ENCODE results near the gene ARHGEF17.

ARHGEF17 gene

DNA sequence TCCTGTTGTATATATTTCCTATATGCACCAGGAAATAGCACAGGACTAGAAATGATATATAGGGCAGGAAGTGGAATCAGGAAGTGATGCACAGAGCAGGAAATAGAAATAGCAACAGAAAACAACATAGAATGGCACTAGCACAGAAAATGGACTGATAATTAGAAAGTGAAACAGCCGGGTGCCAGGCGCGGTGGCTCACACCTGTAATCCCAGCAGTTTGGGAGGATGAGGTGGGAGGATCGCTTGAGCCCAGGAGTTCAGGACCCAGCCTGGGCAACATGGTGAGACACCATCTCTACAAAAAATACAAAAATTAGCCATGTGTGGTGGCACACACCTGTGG, 58.2 kb downstream of the ARHGEF17 start:
- ATAC-seq, result no peak
- no peak for TF ChIP-seq RARB (CRISPR knock-in tag; IDR thresholded peaks at IDR 0.05)
- TF ChIP-seq, protein P1, sequence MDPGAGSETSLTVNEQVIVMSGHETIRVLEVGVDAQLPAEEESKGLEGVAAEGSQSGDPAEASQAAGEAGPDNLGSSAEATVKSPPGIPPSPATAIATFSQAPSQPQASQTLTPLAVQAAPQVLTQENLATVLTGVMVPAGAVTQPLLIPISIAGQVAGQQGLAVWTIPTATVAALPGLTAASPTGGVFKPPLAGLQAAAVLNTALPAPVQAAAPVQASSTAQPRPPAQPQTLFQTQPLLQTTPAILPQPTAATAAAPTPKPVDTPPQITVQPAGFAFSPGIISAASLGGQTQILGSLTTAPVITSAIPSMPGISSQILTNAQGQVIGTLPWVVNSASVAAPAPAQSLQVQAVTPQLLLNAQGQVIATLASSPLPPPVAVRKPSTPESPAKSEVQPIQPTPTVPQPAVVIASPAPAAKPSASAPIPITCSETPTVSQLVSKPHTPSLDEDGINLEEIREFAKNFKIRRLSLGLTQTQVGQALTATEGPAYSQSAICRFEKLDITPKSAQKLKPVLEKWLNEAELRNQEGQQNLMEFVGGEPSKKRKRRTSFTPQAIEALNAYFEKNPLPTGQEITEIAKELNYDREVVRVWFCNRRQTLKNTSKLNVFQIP (CRISPR knock-in tag; IDR thresholded peaks at IDR 0.05; ENCODE audit: borderline replicate concordance, low read depth), result no peak
- TF ChIP-seq OSR1 (CRISPR knock-in tag; IDR thresholded peaks at IDR 0.05), result no peak
- no peak for TF ChIP-seq ZFP30 (CRISPR knock-in tag; IDR thresholded peaks at IDR 0.05)
- TF ChIP-seq GLIS3 (CRISPR knock-in tag; IDR thresholded peaks at IDR 0.05), result no peak
- TF ChIP-seq ISL1 (CRISPR knock-in tag; IDR thresholded peaks at IDR 0.05), result no peak
- no peak for TF ChIP-seq ZFP3 (CRISPR knock-in tag; IDR thresholded peaks at IDR 0.05)
- TF ChIP-seq, protein P2, sequence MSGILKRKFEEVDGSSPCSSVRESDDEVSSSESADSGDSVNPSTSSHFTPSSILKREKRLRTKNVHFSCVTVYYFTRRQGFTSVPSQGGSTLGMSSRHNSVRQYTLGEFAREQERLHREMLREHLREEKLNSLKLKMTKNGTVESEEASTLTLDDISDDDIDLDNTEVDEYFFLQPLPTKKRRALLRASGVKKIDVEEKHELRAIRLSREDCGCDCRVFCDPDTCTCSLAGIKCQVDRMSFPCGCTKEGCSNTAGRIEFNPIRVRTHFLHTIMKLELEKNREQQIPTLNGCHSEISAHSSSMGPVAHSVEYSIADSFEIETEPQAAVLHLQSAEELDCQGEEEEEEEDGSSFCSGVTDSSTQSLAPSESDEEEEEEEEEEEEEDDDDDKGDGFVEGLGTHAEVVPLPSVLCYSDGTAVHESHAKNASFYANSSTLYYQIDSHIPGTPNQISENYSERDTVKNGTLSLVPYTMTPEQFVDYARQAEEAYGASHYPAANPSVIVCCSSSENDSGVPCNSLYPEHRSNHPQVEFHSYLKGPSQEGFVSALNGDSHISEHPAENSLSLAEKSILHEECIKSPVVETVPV (CRISPR knock-in tag; IDR thresholded peaks at IDR 0.05), result no peak
- TF ChIP-seq ZNF70 (CRISPR knock-in tag; IDR thresholded peaks at IDR 0.05), result no peak
- TF ChIP-seq, protein P3, sequence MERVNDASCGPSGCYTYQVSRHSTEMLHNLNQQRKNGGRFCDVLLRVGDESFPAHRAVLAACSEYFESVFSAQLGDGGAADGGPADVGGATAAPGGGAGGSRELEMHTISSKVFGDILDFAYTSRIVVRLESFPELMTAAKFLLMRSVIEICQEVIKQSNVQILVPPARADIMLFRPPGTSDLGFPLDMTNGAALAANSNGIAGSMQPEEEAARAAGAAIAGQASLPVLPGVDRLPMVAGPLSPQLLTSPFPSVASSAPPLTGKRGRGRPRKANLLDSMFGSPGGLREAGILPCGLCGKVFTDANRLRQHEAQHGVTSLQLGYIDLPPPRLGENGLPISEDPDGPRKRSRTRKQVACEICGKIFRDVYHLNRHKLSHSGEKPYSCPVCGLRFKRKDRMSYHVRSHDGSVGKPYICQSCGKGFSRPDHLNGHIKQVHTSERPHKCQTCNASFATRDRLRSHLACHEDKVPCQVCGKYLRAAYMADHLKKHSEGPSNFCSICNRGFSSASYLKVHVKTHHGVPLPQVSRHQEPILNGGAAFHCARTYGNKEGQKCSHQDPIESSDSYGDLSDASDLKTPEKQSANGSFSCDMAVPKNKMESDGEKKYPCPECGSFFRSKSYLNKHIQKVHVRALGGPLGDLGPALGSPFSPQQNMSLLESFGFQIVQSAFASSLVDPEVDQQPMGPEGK (CRISPR knock-in tag; IDR thresholded peaks at IDR 0.05; ENCODE audit: borderline replicate concordance), result no peak
- TF ChIP-seq TCF4 (CRISPR knock-in tag; IDR thresholded peaks at IDR 0.05; ENCODE audit: borderline replicate concordance), result no peak
- no peak for TF ChIP-seq ZNF8 (CRISPR knock-in tag; IDR thresholded peaks at IDR 0.05)

DNA sequence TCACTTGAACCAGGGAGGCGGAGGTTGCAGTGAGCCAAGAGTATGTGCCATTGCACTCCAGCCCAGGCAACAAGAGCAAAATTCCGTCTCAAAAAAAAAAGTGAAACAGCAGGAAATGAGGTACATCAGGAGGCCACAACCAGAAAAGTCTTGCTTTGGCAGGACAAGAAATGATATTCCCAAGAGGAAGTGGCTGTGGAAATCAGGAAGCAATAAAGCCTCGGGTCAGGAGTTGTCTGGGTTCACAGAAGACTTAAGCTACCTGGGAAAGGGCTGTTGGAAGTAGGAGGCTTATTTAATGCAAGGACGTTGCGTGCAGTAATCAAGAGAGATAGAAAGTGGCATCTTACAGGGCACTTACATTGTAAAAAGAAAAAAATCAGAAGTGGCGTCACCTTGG, 58.9 kb downstream of the ARHGEF17 start:
- TF ChIP-seq PPARA (CRISPR knock-in tag; IDR thresholded peaks at IDR 0.05; ENCODE audit: borderline replicate concordance) (no peak), ARNTL (CRISPR knock-in tag; IDR thresholded peaks at IDR 0.05; ENCODE audit: borderline replicate concordance, low read depth) (no peak), RARB (CRISPR knock-in tag; IDR thresholded peaks at IDR 0.05) (no peak), SNAI2 (CRISPR knock-in tag; IDR thresholded peaks at IDR 0.05) (no peak), ISL1 (CRISPR knock-in tag; IDR thresholded peaks at IDR 0.05) (no peak), TCF4 (CRISPR knock-in tag; IDR thresholded peaks at IDR 0.05; ENCODE audit: borderline replicate concordance) (no peak), OSR1 (CRISPR knock-in tag; IDR thresholded peaks at IDR 0.05) (no peak), BACH2 (CRISPR knock-in tag; IDR thresholded peaks at IDR 0.05; ENCODE audit: borderline replicate concordance) (no peak), CSDC2 (CRISPR knock-in tag; IDR thresholded peaks at IDR 0.05) (no peak), ZNF8 (CRISPR knock-in tag; IDR thresholded peaks at IDR 0.05) (no peak)
- TF ChIP-seq, protein P4, sequence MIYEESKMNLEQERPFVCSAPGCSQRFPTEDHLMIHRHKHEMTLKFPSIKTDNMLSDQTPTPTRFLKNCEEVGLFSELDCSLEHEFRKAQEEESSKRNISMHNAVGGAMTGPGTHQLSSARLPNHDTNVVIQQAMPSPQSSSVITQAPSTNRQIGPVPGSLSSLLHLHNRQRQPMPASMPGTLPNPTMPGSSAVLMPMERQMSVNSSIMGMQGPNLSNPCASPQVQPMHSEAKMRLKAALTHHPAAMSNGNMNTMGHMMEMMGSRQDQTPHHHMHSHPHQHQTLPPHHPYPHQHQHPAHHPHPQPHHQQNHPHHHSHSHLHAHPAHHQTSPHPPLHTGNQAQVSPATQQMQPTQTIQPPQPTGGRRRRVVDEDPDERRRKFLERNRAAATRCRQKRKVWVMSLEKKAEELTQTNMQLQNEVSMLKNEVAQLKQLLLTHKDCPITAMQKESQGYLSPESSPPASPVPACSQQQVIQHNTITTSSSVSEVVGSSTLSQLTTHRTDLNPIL (CRISPR knock-in tag; IDR thresholded peaks at IDR 0.05; ENCODE audit: low read depth), result no peak
- ATAC-seq, result no peak

DNA sequence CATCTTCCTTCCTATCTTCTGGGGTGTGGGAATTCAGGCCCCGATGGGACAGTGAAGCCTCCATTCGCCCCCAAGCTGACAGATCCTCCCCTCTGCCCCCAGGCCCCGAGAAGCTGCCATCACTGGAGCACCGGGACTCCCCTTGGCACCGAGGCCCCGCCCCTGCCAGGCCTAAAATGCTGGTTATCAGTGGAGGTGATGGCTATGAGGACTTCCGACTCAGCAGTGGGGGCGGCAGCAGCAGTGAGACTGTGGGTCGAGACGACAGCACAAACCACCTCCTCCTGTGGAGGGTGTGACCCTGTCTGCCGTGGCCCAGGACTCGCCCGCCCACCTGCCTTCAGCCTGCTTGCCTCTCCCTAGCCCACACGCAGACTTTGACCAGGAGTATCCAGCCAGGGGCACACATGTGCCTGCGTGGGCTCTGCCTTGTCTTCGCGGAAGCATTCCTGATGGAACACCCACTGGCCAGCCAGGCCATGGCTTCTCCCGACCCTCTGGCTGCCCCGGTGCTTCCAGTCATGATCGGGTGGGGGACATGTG, 59.5 kb downstream of the ARHGEF17 start:
- ATAC-seq, result no peak

DNA sequence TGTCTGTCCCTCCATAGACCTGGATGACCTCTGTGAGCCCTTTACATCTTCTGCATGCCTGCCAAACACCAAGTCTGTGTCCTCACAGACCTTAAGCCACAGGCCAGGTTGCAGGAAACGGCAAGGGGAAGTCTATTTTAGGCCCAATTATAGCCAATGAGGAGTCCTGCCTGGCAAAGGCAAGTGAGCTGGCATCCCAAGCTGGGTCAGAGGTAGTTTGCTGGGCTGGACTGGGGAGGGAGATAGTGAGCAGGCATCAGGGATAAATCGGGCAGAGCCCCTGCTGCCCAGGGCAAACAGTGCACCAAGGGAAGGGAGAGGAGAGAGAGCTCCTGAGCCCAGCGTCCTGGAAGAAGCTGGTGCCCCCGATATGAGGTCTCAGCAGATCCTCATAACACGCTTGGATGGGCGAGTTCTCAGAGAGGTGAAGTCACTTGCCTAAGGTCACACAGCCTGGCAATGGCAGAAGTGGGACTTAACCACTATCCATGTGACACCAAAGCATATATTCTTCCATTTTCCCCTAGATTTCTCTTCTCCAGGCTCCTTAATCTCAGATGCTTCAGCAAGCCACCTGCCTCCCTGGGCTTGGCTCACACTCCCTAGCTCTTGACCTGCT, 64.4 kb downstream of the ARHGEF17 start:
- peak; percentile 55 for ATAC-seq
- TF ChIP-seq, protein P3 (CRISPR knock-in tag; IDR thresholded peaks at IDR 0.05; ENCODE audit: borderline replicate concordance), result no peak
- no peak for TF ChIP-seq BACH2 (CRISPR knock-in tag; IDR thresholded peaks at IDR 0.05; ENCODE audit: borderline replicate concordance)
- TF ChIP-seq ZNF8 (CRISPR knock-in tag; IDR thresholded peaks at IDR 0.05), result no peak
- no peak for TF ChIP-seq OSR1 (CRISPR knock-in tag; IDR thresholded peaks at IDR 0.05)
- no peak for TF ChIP-seq ARNTL (CRISPR knock-in tag; IDR thresholded peaks at IDR 0.05; ENCODE audit: borderline replicate concordance, low read depth)
- no peak for TF ChIP-seq ZFP3 (CRISPR knock-in tag; IDR thresholded peaks at IDR 0.05)
- TF ChIP-seq ZC3H10 (CRISPR knock-in tag; IDR thresholded peaks at IDR 0.05), result no peak
- TF ChIP-seq SNAI2 (CRISPR knock-in tag; IDR thresholded peaks at IDR 0.05), result no peak
- no peak for TF ChIP-seq GLIS3 (CRISPR knock-in tag; IDR thresholded peaks at IDR 0.05)
- no peak for TF ChIP-seq ZFP30 (CRISPR knock-in tag; IDR thresholded peaks at IDR 0.05)
- TF ChIP-seq, protein P2 (CRISPR knock-in tag; IDR thresholded peaks at IDR 0.05), result no peak
- TF ChIP-seq ISL1 (CRISPR knock-in tag; IDR thresholded peaks at IDR 0.05), result no peak
- no peak for TF ChIP-seq ESRRG (CRISPR knock-in tag; IDR thresholded peaks at IDR 0.05)
- no peak for TF ChIP-seq ZNF565 (CRISPR knock-in tag; conservative IDR thresholded peaks at IDR 0.05; ENCODE audit: low read depth)
- no peak for TF ChIP-seq CSDC2 (CRISPR knock-in tag; IDR thresholded peaks at IDR 0.05)
- no peak for TF ChIP-seq PPARA (CRISPR knock-in tag; IDR thresholded peaks at IDR 0.05; ENCODE audit: borderline replicate concordance)

More for the DNA sequence above, 59.5 kb downstream of the ARHGEF17 start:
- no peak for TF ChIP-seq ZNF565 (CRISPR knock-in tag; conservative IDR thresholded peaks at IDR 0.05; ENCODE audit: low read depth)
- TF ChIP-seq GLIS3 (CRISPR knock-in tag; IDR thresholded peaks at IDR 0.05), result no peak

Measured in SK-N-SH treated with all-trans-retinoic acid at 6 μM for 48 hours (cell line).